Endodermal cell (in vitro differentiated cells): ENCODE results near the gene MEGF10. TPM values are rescaled to one million over a fixed set of nuclear protein-coding genes. Genes with fewer than 3 reads are reported as not detected.

ENCODE experiments used
- DNase-seq: peaks from one replicate; pipeline ENCODE4 v3.0.0-alpha.2; 2017
- H3K27ac ChIP-seq: 2 replicates; pipeline ENCODE4 v1.5.1; 2013; ENCODE audit warnings: mild to moderate bottlenecking, low read depth, low read length, moderate library complexity
- H3K27me3 ChIP-seq: 2 replicates; pipeline ENCODE4 v1.6.1; 2013; ENCODE audit warnings: mild to moderate bottlenecking, low read length, moderate library complexity; ENCODE audit not compliant: insufficient read depth, control insufficient read depth, poor library complexity, severe bottlenecking
- H3K36me3 ChIP-seq: 2 replicates; pipeline ENCODE4 v1.7.0; 2013; ENCODE audit warnings: mild to moderate bottlenecking, low read length, moderate library complexity; ENCODE audit not compliant: control insufficient read depth, insufficient read depth
- H3K4me1 ChIP-seq: one replicate; pipeline ENCODE4 v1.7.0; 2013; ENCODE audit warnings: low read length; ENCODE audit not compliant: control insufficient read depth, insufficient read depth
- H3K4me3 ChIP-seq: 2 replicates; pipeline ENCODE4 v1.5.1; 2013; ENCODE audit warnings: mild to moderate bottlenecking, low read length, moderate library complexity
- H3K9ac ChIP-seq: 2 replicates; pipeline ENCODE4 v1.6.1; 2013; ENCODE audit warnings: mild to moderate bottlenecking, low read length, moderate library complexity; ENCODE audit not compliant: poor library complexity, severe bottlenecking; ENCODE audit errors: extremely low read depth
- H3K9me3 ChIP-seq: 2 replicates; pipeline ENCODE4 v1.6.1; 2013; ENCODE audit warnings: mild to moderate bottlenecking, low read length, moderate library complexity; ENCODE audit not compliant: control insufficient read depth
- H3K27ac Mint-ChIP-seq: 2 replicates; pipeline ENCODE4 v1.8.0; 2020; ENCODE audit warnings: mixed read lengths
- H3K27me3 Mint-ChIP-seq: 2 replicates; pipeline ENCODE4 v1.8.0; 2021; ENCODE audit warnings: mild to moderate bottlenecking, mixed read lengths; ENCODE audit not compliant: insufficient read depth
- H3K36me3 Mint-ChIP-seq: 2 replicates; pipeline ENCODE4 v1.8.0; 2020; ENCODE audit warnings: low read depth, mixed read lengths
- H3K4me1 Mint-ChIP-seq: 2 replicates; pipeline ENCODE4 v1.8.0; 2020; ENCODE audit warnings: mixed read lengths
- H3K4me3 Mint-ChIP-seq: 2 replicates; pipeline ENCODE4 v1.8.0; 2020; ENCODE audit warnings: mild to moderate bottlenecking, moderate library complexity, mixed read lengths
- H3K9me3 Mint-ChIP-seq: 2 replicates; pipeline ENCODE4 v1.8.0; 2020; ENCODE audit warnings: mild to moderate bottlenecking, mixed read lengths
- CTCF ChIP-seq: fragments of 200-600 bp; sonication (generic); conservative IDR thresholded peaks from 2 replicates; pipeline ENCODE4 v1.5.0; 2021; ENCODE audit warnings: antibody characterized with exemption, mild to moderate bottlenecking
- whole genome bisulfite sequencing, 2 experiments: methylation state at CpG; one replicate each; pipeline versions ENCODE4 v1.1.5 to v1.1.7; 2013; ENCODE audit warnings: missing lambda C conversion rate in 2 of 2, mixed read lengths in 1 of 2; ENCODE audit not compliant: insufficient coverage in 1 of 2, insufficient read length in 1 of 2; 5-methylcytosine and 5-hydroxymethylcytosine counted together
- total RNA-seq, 2 donors: library from RNA; stranded (reverse); fragmentation: NEBNext Ultra II Directional in 1 of 2; extraction: Animal tissue kit (Norgen Biotek cat#: 25700) in 1 of 2; gene quantifications; 2 replicates in 1 of 2; 3 replicates in 1 of 2; pipeline ENCODE4 v1.2.1, GENCODE V29; 2021

MEGF10 gene
- total RNA-seq, 2 donors from 2014 or later: 12.7 to 17.7 TPM

GRCh38 chr5:127450046-127450445 lies 159.4 kb downstream of the MEGF10 start:
- Mint-ChIP-seq H3K27me3 (no peaks in the 10 kb centered on the region), H3K9me3 (peaks cover 3% of the 10 kb centered on the region), H3K27ac (no peak overlapping the region), H3K4me3 (no peak overlapping the region), H3K36me3 (peaks cover 24% of the 10 kb centered on the region), H3K4me1 (peaks cover 15% of the 10 kb centered on the region)
- H3K27ac ChIP-seq: no peak overlapping the region
- no peak overlapping the region for H3K4me3 ChIP-seq
- no peak for TF ChIP-seq CTCF
- H3K36me3 ChIP-seq: peaks cover 41% of the 10 kb centered on the region
- no peak overlapping the region for H3K9ac ChIP-seq
- WGBS, 2 experiments: 60 to 85% methylated on average over 1 to 2 of the region's 3 CpGs
- H3K27me3 ChIP-seq: no peaks in the 10 kb centered on the region
- DNase-seq: no peak
- H3K4me1 ChIP-seq: peaks cover 6% of the 10 kb centered on the region
- no peaks in the 10 kb centered on the region for H3K9me3 ChIP-seq

- Mint-ChIP-seq H3K9me3 (peaks cover 3% of the 10 kb centered on the region), H3K36me3 (peaks cover 24% of the 10 kb centered on the region), H3K4me1 (peaks cover 7% of the 10 kb centered on the region), H3K4me3 (no peak overlapping the region), H3K27ac (no peak overlapping the region), H3K27me3 (no peaks in the 10 kb centered on the region)
- no peak overlapping the region for H3K9ac ChIP-seq
- no peak for TF ChIP-seq CTCF
- no peaks in the 10 kb centered on the region for H3K9me3 ChIP-seq
- no peak for DNase-seq
- no peak overlapping the region for H3K4me3 ChIP-seq
- WGBS, 2 experiments: 100% methylated on average over 3 of the region's 4 CpGs; no CpG with 5 or more reads in 1 of the 2 experiments
- H3K27ac ChIP-seq: no peak overlapping the region
- peaks cover 43% of the 10 kb centered on the region for H3K36me3 ChIP-seq
- no peaks in the 10 kb centered on the region for H3K27me3 ChIP-seq
- peaks cover 3% of the 10 kb centered on the region for H3K4me1 ChIP-seq
Observed at GRCh38 chr5:127451096-127451495, 160.5 kb downstream of the MEGF10 start.

GRCh38 chr5:127452626-127453025 lies 162.0 kb downstream of the MEGF10 start:
- Mint-ChIP-seq H3K4me1 (peaks cover 3% of the 10 kb centered on the region), H3K4me3 (no peak overlapping the region), H3K36me3 (peaks cover 18% of the 10 kb centered on the region), H3K9me3 (no peaks in the 10 kb centered on the region), H3K27me3 (no peaks in the 10 kb centered on the region), H3K27ac (peak overlapping the region; percentile 38)
- H3K27me3 ChIP-seq: no peaks in the 10 kb centered on the region
- H3K36me3 ChIP-seq: peaks cover 38% of the 10 kb centered on the region
- H3K27ac ChIP-seq: no peak overlapping the region
- 90 to 96% methylated on average over 2 to 4 of the region's 4 CpGs for WGBS, 2 experiments
- no peaks in the 10 kb centered on the region for H3K9me3 ChIP-seq
- DNase-seq: no peak
- H3K9ac ChIP-seq: no peak overlapping the region
- no peaks in the 10 kb centered on the region for H3K4me1 ChIP-seq
- H3K4me3 ChIP-seq: no peak overlapping the region
- TF ChIP-seq CTCF: no peak
